A549 (cell line): Measurements from ENCODE around the gene SLC4A4. TPM values are rescaled to one million over a fixed set of nuclear protein-coding genes. Genes with fewer than 3 reads are reported as not detected.

Experiments
- ATAC-seq, 2 experiments: fragments of 200-7000 bp in 1 of 2; fragments of >200 bp in 1 of 2; cut with Nextera tagmentation in 1 of 2; cut with Tn5 transposase in 1 of 2; 3 replicates each; pipeline versions ENCODE4 v1.8.0 to v1.9.1; 2018 to 2020; ENCODE audit warnings: mild to moderate bottlenecking in 1 of 2, moderate library complexity in 1 of 2
- CTCF ChIA-PET: fragments of 300-600 bp; sonication (Branson Sonifier 250); formaldehyde crosslinking; extraction: SDS; loops from one replicate; lab custom pipeline; 2021; ENCODE audit warnings: antibody characterized with exemption, inconsistent platforms; lab: Yijun Ruan, JAX
- POLR2A ChIA-PET: fragments of 350-600 bp; formaldehyde crosslinking; extraction: SDS; loops from one replicate; lab custom pipeline; 2021; ENCODE audit warnings: antibody characterized with exemption, inconsistent platforms; lab: Yijun Ruan, JAX
- DNase-seq, 2 experiments: peaks; one replicate each; pipeline versions ENCODE4 v3.0.0 to v3.0.0-alpha.2; 2011 to 2016; ENCODE audit warnings: low read depth in 1 of 2, low spot score in 1 of 2
- FAIRE-seq: peaks from 2 replicates; lab custom pipeline; 2011; peaks lifted over from hg19 to GRCh38; lab: Jason Lieb, UNC
- H3K27ac ChIP-seq, 2 experiments: fragments of >200 bp; sonication (Bioruptor Twin); formaldehyde crosslinking; 3 replicates each; pipeline ENCODE4 v1.5.1; 2016 to 2017
- H3K4me1 ChIP-seq: fragments of >200 bp; sonication (Bioruptor Twin); formaldehyde crosslinking; 3 replicates; pipeline ENCODE4 v1.6.1; 2016
- H3K4me2 ChIP-seq: fragments of >200 bp; sonication (Bioruptor Twin); formaldehyde crosslinking; 3 replicates; pipeline ENCODE4 v1.6.1; 2016
- H3K4me3 ChIP-seq: fragments of >200 bp; sonication (Bioruptor Twin); formaldehyde crosslinking; 3 replicates; pipeline ENCODE4 v1.5.1; 2016
- H3K9me3 ChIP-seq: fragments of >200 bp; sonication (Bioruptor Twin); formaldehyde crosslinking; 3 replicates; pipeline ENCODE4 v1.6.1; 2016
- ATOH8 ChIP-seq: fragments of 250-450 bp; sonication (Bioruptor Pico); IDR thresholded peaks from 2 replicates; pipeline ENCODE4 v1.5.0; 2020; ENCODE audit warnings: low read depth, mild to moderate bottlenecking, moderate library complexity
- BCL3 ChIP-seq: fragments of >200 bp; sonication (Bioruptor Twin); formaldehyde crosslinking; IDR thresholded peaks from 3 replicates; pipeline ENCODE4 v1.6.1; 2016
- CBX2 ChIP-seq: fragments of 200-600 bp; sonication (generic); IDR thresholded peaks from 2 replicates; pipeline ENCODE4 v1.6.1; 2016; ENCODE audit warnings: low read depth, mild to moderate bottlenecking, borderline replicate concordance
- CBX8 ChIP-seq: fragments of 200-600 bp; sonication (generic); IDR thresholded peaks from 2 replicates; pipeline ENCODE4 v1.6.1; 2016
- EHF ChIP-seq: fragments of 250-450 bp; sonication (Bioruptor Pico); IDR thresholded peaks from 2 replicates; pipeline ENCODE4 v1.5.0; 2020; ENCODE audit warnings: mild to moderate bottlenecking
- HDAC2 ChIP-seq: fragments of 200-600 bp; sonication (generic); IDR thresholded peaks from 2 replicates; pipeline ENCODE4 v1.6.1; 2016
- HOXB5 ChIP-seq: fragments of 250-450 bp; sonication (Bioruptor Pico); IDR thresholded peaks from 2 replicates; pipeline ENCODE4 v1.5.0; 2020; ENCODE audit warnings: mild to moderate bottlenecking, moderate library complexity
- JUNB ChIP-seq: fragments of >200 bp; sonication (Bioruptor Twin); formaldehyde crosslinking; IDR thresholded peaks from 2 replicates; pipeline ENCODE4 v1.6.1; 2016
- KDM1A ChIP-seq: fragments of 200-600 bp; sonication (generic); IDR thresholded peaks from 2 replicates; pipeline ENCODE4 v1.6.1; 2016; ENCODE audit warnings: low read depth, mild to moderate bottlenecking
- KDM5A ChIP-seq: fragments of 200-600 bp; sonication (generic); IDR thresholded peaks from 2 replicates; pipeline ENCODE4 v1.6.1; 2016; ENCODE audit warnings: antibody characterized with exemption, mild to moderate bottlenecking
- MAFK ChIP-seq: fragments of 450-650 bp; IDR thresholded peaks from 2 replicates; pipeline ENCODE4 v1.6.1; 2014; ENCODE audit not compliant: partially characterized antibody
- MAX ChIP-seq: IDR thresholded peaks from 2 replicates; pipeline ENCODE4 v1.6.1; 2012
- NFE2L2 ChIP-seq: fragments of 150-350 bp; conservative IDR thresholded peaks from 2 replicates; pipeline ENCODE4 v1.6.1; 2014; ENCODE audit warnings: low read length
- PBX3 ChIP-seq: IDR thresholded peaks from 2 replicates; pipeline ENCODE4 v1.6.1; 2012
- POLR2AphosphoS2 ChIP-seq: conservative IDR thresholded peaks from 2 replicates; pipeline ENCODE4 v1.6.1; 2012; ENCODE audit warnings: low read length, improper control_type of control experiment, inconsistent platforms
- RAD21 ChIP-seq, 2 experiments: fragments of >200 bp in 1 of 2; sonication (Bioruptor Twin) in 1 of 2; formaldehyde crosslinking in 1 of 2; IDR thresholded peaks in 1 of 2; conservative IDR thresholded peaks in 1 of 2; 2 replicates in 1 of 2; 3 replicates in 1 of 2; pipeline ENCODE4 v1.6.1; 2012 to 2018; ENCODE audit warnings: inconsistent platforms in 1 of 2
- RARB ChIP-seq: fragments of 250-450 bp; sonication (Bioruptor Pico); IDR thresholded peaks from 2 replicates; pipeline ENCODE4 v1.8.0; 2021; ENCODE audit warnings: mild to moderate bottlenecking, moderate library complexity
- RCOR1 ChIP-seq: fragments of 150-350 bp; IDR thresholded peaks from 2 replicates; pipeline ENCODE4 v1.6.1; 2014; ENCODE audit warnings: antibody characterized with exemption, low read length, low read depth
- REST ChIP-seq: fragments of 200-600 bp; sonication (generic); IDR thresholded peaks from 2 replicates; pipeline ENCODE4 v1.6.1; 2016; ENCODE audit warnings: antibody characterized with exemption, mild to moderate bottlenecking, moderate library complexity
- RFX5 ChIP-seq: fragments of 450-650 bp; IDR thresholded peaks from 2 replicates; pipeline ENCODE4 v1.7.1; 2014; ENCODE audit warnings: antibody characterized with exemption, mild to moderate bottlenecking, moderate library complexity
- TP53 ChIP-seq: fragments of 250-450 bp; sonication (Bioruptor Pico); IDR thresholded peaks from 2 replicates; pipeline ENCODE4 v1.5.0; 2021; ENCODE audit warnings: mild to moderate bottlenecking, moderate library complexity
- ZFP36 ChIP-seq: fragments of 450-650 bp; IDR thresholded peaks from 2 replicates; pipeline ENCODE4 v1.6.1; 2014; ENCODE audit warnings: borderline replicate concordance; ENCODE audit not compliant: partially characterized antibody
- WGBS: methylation state at CpG from one replicate; pipeline ENCODE4 v1.1.6; 2017; ENCODE audit errors: missing lambda C conversion rate; 5-methylcytosine and 5-hydroxymethylcytosine counted together
- polyA plus RNA-seq, 4 experiments: library from polyadenylated mRNA; depleted of rRNA in 3 of 4; stranded (reverse); fragments of >200 nt; fragmentation: RNase III in 1 of 4; extraction: RNeasy Plus Mini Kit Qiagen cat#74134 plus additional on column Dnase treatment in 1 of 4; gene quantifications; 2 replicates in 3 of 4; 3 replicates in 1 of 4; pipeline ENCODE4 v1.2.3, GENCODE V29; 2011 to 2017

SLC4A4 gene
- polyA plus RNA-seq, 2 of the 4 experiments (the other 2 are of a cell fraction) = 1.8 to 2.9 TPM

GRCh38 chr4:71380788-71381187 lies 42.0 kb downstream of the SLC4A4 start:
- ChIA-PET POLR2A (no interaction called here), CTCF (no interaction called here)
- no peak overlapping the region for H3K4me3 ChIP-seq
- 57% methylated on average over 3 of the region's 3 CpGs for WGBS
- TF ChIP-seq MAFK (peak; percentile 19), BCL3 (no peak), REST (no peak), PBX3 (no peak), ZFP36 (no peak), JUNB (peak; percentile 14; the same call in 1 of the 2 replicates), NFE2L2 (no peak)
- peak in 1 of 2 experiments; percentile 14 for DNase-seq
- peak overlapping the region; percentile 38; the same call in 2 of the 3 replicates for H3K4me2 ChIP-seq
- peak overlapping the region in 1 of 2 experiments; percentile 4; a peak in 1 of 6 replicates for H3K27ac ChIP-seq
- no peak for FAIRE-seq
- peaks cover 35% of the 10 kb centered on the region for H3K4me1 ChIP-seq
- ATAC-seq = peak; percentile 54 to 66; a peak in 4 of 6 replicates
- H3K9me3 ChIP-seq = no peaks in the 10 kb centered on the region

GRCh38 chr4:71382125-71382899 lies 43.5 kb downstream of the SLC4A4 start:
- FAIRE-seq (no peak), ATAC-seq (no peak), DNase-seq (no peak)
- TF ChIP-seq ATOH8 (CRISPR knock-in tag) (no peak), RARB (CRISPR knock-in tag) (no peak), HDAC2 (no peak), ZFP36 (no peak), KDM1A (no peak), REST (no peak), PBX3 (no peak), EHF (no peak), RAD21 (conservative IDR thresholded peaks at IDR 0.05 in 1 of 2, IDR thresholded peaks at IDR 0.05 in 1 of 2) (no peak), RFX5 (no peak), KDM5A (no peak), RCOR1 (no peak), CBX8 (no peak), POLR2AphosphoS2 (no peak), TP53 (no peak), MAX (no peak), CBX2 (no peak), HOXB5 (CRISPR knock-in tag) (no peak)
- 90% methylated on average over 3 of the region's 3 CpGs for WGBS
- peak overlapping the region in 1 of 2 experiments; percentile 40; a peak in 1 of 6 replicates for H3K27ac ChIP-seq
- no peaks in the 10 kb centered on the region for H3K9me3 ChIP-seq
- peaks cover 31% of the 10 kb centered on the region for H3K4me1 ChIP-seq
- ChIA-PET POLR2A (no interaction called here), CTCF (interaction anchor here (0.7 kb wide), 1 partner anchor 318 kb away, joined by 3 read pairs; no protein-coding TSS in a partner anchor)
- peak overlapping the region; percentile 49 for H3K4me2 ChIP-seq
- H3K4me3 ChIP-seq = no peak overlapping the region
